COR-L47 (cell line): ENCODE results near the gene CNTLN.
"Not testable (repeated sequence)": the region's sequence is repeated elsewhere in the genome, so short reads cannot be mapped to it uniquely, and the experiment has no call there.

Source experiments
- DNase-seq: peaks from one replicate; lab custom pipeline; 2025; lab: John Stamatoyannopoulos, UW

CNTLN gene

DNA sequence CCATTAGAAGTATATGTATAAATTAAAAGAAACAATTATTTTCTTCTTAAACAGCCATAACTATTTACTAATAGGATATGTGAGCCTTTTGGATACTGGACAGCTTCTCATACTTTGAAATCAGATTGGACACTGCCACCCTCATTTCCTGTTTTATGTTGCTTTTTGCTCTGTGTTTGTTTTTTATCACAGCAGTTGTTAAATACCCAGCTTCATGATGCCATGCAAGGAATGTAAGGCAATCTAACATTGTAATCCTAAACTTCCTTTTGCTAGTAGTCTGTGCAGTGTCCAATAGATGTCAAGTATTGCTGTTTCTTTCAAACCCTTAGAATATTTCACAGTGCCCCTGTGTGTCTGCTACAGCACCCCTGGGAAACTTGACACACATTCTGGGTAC lies 56.2 kb downstream of the CNTLN start:
- DNase-seq, result no peak

DNA sequence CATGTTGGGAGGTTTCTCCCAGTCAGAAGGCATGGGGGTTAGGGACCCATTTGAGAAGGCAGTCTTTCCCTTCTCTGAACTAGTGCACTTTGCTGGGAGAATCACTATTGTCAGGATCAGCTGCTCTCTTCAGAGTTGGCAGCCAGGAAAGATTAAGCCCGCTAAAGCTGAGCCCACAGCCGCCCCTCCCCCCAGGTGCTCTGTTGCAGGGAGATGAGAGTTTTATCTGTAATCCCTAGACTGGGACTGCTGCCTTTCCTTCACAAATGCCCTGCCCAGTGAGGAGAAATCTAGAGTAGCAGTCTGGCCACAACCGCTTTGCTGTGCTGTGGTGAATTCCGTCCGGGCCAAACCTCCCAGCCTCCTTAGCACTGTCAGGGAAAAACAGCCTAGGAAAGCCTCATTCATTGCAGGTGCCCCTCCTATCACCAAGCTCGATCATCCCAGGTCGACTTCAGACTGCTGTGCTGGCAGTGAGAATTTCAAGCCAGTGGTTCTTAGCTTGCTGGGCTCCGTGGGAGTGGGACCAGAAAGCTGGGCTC lies 69.8 kb downstream of the CNTLN start:
- no peak for DNase-seq

DNA sequence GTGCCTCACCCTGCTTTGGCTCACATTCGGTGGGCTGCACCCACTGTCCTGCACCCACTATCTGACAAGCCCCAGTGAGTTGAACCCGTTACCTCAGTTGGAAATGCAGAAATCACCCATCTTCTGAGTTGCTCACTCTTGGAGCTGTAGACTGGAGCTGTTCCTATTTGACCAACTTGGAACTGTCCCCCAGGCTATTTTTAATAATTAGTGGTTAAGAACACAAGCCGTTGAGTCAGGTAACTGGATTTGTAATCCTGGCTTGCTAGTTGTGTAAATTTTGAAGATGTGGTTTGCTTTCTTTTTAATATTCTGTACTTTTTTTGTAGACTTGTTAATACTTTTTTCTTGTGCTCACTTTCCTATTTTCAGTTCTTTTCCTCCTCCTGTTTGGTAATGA lies 81.2 kb downstream of the CNTLN start:
- no peak for DNase-seq

DNA sequence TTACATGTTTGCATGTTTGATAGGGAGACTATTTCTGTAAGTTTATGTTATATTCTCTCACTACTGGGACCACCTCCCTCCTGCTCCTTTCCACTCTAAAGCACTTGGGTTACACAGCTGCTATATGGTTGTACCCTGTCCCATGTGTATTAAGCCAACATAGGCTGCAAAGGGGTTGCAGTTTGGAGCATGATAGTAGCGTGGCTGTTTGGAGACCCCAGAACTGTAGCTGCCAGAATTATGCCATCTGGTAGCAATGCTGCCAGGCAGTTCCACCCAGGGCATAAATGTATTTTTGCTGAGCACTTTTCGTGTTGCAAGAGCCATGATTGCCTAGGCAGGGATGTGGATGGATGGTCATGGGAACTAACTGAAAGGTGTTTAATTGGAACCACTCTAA lies 81.8 kb downstream of the CNTLN start:
- no peak for DNase-seq

DNA sequence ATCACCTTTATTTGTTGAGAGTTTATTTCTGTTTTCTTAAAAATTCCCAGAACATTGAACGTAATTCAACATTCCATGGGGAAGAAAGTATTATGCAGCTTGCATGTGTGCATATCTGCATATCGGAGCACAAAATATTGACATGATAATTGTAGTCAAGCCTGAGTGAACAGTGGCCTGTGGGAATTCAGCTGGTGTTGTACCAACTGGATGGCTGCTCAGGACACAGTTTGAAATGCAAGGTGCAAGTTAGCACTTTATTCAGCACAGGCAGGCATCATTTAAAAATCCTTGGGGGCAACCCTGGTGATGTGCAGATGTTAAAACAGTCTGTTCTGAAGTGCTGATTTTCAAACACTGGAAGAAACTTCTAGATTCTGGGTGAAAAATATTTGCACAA lies 82.4 kb downstream of the CNTLN start:
- DNase-seq, result no peak

DNA sequence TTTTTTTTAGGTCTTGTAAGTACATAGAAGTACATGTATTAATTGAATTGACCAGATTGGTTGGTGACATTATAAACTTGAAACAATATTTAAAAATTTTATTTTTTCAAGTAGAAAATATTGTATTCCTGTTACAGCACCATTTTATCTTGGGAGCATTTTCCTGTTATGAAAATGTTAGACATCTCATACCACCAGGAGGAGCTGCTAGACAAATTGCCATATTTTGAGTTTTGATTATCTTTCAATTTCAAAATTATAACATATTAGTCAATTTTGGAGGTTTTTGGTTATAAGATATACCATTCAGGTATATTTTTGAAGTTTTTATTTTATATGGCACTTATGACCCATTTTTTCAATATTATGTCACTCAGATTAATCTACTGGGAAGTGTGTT lies 84.4 kb downstream of the CNTLN start:
- no peak for DNase-seq

DNA sequence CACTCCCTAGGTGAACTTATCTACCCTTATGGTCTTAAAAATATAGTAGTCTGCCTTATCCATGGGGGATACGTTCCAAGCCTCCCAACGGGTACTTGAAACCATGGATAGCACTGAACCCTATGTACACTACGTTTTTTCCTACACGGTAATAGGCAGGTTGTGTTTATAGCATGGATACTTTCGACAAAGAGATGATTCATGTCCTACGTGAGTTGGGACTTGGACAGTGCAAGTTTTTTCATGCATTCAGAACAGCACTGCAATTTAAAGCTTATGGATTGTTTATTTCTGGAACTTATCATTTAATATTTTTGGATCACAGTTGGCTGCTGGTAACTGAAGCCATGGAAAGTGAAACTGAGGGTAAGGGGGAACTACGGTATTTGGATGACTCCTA lies 88.1 kb downstream of the CNTLN start:
- DNase-seq, result no peak

DNA sequence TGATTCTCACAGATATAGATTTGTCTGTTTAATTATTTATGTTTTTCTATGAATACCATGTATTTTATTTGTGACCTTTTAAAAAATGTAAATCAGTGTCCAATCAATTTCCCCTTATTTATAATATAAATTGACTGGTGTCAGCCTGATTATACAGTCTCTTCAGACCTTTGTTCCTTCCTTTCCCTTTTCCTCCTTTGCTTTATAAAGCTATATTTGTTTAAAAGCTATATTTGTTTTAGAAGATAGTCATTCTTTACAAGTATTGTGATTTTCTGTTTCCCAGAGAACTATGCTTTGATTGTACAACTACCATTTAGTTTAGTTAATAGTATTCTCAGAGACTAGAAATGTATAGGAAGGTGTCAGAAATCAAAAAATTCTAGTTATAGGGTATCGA lies 90.6 kb downstream of the CNTLN start:
- DNase-seq, result no peak

DNA sequence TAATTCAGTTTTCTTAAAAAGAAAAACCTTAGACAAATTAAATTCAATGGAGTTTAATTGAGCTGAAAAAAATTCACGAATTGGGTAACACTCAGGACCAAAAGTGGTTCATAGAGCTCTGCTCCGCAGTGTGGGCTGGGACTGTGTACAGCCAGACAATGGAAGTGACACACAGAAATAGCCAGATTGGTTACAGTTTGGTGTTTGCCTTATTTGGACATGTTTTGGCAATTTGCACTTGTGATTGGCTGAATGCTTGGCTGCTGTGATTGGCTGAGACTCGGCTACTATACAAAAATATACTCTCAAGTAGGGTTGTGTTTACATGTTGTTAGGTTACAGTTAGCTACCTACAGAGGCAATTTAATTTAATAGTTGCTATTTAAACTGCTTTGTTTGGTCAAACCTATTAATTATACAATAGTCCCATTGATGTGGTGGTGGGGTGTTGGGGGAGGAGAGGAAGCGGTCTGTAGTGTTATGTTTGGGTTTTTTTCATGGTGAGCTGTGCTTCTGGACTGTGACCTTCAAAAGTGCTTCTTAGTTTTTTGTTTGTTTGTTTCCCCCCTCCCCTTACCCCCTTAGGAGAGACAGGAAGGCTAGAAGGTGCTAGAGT lies 95.2 kb downstream of the CNTLN start:
- DNase-seq, result peak; percentile 33

DNA sequence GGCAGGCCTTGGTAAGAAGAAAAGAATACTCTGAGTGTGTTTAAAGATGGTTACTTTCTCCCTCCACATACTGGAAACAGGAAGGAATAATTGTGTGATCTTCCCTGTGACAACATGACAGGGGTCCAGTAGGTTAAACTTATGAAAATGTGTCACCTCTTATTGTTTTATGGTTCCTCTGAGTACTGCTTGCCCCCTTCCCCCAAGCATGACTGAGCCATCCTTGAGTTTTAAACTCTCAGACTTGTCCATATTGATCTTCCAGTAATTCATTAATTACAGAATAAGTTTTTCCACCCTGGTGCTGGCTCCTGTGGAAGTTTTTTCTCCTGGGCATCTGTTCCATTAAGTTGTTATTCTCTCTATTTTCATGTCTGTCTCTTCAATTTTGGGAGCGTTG lies 95.8 kb downstream of the CNTLN start:
- no peak for DNase-seq

DNA sequence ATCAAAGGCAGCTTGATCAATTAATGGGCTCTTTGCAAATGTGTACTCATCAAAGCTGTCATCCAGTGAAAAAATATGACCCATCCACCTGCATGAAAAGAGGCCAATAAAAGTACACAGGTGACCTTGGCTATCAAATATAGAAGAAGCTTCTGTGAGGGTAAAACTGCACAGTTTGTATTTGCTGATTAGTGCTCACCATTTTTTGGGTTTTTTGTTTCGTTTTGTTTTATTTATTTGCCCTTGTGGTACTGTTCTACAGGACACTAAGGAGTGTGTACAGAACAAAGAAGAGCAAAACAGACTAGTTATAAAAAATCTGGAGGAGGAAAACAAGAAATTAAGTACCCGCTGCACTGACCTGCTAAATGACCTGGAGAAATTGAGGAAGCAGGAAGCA lies 101.3 kb downstream of the CNTLN start:
- DNase-seq, result no peak

DNA sequence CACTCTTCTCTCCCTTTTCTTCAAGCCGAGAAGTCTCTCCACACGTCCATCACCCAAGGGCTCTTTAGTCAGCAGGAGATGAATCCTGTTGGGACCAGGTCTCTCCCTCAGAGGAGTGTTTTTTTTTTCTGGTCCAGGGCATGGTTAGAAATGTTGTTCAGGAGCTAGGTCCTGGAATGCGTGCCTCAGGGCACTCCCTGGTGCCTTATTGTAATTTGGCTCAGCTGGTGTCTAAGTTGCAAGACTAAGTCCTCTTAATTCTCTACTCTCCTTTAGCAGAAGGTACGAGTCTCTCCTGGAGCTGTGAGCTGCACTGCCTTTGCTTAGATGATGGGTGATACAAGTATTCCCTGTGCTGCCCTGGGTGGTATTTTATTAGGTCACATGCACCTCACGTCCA lies 111.9 kb downstream of the CNTLN start:
- DNase-seq, result no peak

DNA sequence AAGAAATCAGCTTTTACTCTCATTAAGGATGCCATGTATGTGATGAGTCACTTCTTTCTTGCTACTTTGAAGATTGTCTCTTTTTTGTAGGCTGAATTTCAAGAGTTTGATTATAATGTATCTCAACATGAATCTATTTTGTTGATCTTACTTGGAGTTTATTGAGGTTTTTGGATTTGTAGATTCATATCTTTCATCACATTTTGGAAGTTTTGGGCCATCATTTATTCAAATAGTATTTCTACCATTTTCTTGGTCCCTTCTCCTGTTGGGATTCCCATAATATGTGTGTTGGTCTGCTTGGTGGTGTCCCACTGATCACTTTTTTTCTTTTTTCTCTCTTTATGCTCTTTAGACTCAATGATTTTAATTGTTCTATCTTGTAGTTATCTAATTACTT lies 116.3 kb downstream of the CNTLN start:
- DNase-seq, result no peak

DNA sequence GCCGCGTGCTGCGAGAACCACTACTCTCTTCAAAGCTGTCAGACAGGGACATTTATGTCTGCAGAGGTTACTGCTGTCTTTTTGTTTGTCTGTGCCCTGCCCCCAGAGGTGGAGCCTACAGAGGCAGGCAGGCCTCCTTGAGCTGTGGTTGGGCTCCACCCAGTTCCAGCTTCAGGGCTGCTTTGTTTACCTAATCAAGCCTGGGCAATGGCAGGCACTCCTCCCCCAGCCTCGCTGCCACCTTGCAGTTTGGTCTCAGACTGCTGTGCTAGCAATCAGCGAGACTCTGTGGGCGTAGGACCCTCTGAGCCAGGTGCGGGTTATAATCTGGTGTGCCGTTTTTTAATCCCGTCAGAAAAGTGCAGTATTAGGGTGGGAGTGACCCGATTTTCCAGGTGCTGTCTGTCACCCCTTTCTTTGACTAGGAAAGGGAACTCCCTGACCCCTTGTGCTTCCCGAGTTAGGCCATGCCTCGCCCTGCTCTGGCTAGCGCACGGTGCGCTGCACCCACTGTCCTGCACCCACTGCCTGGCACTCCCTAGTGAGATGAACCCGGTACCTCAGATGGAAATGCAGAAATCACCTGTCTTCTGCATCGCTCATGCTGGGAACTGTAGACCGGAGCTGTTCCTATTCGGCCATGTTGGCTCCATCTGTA lies 133.8 kb downstream of the CNTLN start:
- peak; percentile 20 for DNase-seq

DNA sequence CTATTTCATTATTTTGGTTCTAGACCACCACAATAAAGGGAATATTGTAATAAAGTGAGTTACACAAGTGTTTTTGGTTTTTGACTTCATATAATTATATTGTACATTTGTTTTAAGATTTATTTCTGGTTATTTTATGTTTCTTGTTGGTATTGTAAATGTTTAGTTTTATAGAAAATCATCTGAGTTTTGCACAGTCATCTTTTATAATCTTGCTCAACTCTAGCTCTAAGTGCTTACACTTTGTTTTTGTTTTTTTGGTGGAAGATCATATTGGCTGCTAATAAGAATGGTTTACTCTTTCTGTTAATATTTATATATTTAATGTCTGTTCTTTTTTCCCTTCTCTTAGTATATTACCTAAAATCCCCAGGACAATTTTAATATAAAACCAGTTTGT lies 135.0 kb downstream of the CNTLN start:
- no peak for DNase-seq

DNA sequence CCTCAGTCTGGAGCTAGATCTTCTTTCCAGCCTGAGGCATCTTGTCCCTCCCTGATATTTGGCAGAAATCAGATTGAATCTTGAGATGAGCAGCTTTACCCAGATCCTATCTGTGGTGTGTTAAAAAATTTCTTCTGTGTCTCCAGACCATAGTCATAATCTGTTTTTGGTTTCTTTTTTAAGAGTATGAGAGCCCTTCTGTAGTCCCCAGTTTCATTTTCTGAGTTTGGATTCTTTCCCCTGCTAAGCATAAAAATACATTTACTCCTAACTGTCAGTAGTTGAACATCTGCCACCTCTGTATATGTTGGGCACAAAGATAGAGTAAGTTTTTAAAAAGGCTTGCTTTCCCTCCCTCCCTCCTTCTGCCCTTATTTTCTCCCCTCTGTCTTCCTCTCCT lies 137.7 kb downstream of the CNTLN start:
- no peak for DNase-seq

DNA sequence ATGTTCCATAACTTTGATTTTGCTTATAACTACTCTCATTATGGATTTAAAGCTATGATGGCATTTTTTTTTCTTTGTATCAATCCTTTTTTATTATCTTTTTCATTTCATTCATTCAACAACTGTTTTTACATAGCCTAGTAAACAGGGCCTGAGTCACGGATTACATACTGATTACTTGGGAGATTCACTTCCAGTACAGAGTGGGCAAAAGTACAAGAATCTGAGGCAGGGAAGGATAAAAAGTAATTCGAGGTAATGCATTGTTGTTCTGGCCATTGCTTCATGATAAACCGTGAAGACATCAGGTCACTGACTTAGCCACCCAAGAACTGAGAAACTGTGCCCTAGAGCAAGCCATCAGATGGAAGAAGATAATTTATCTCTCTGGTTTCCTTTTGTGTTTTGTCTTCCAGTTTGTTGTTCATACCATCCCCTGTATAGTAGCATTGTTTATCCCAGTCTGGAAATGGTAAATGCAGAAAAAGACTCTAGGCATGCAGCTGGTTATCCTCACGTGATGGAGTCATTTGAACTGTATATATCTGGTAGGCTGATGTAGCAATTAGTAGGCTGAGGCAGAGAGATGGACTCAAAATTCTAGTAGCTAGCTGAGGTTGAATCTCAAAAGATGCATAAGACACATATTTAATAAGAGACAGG lies 145.6 kb downstream of the CNTLN start:
- DNase-seq, result no peak

DNA sequence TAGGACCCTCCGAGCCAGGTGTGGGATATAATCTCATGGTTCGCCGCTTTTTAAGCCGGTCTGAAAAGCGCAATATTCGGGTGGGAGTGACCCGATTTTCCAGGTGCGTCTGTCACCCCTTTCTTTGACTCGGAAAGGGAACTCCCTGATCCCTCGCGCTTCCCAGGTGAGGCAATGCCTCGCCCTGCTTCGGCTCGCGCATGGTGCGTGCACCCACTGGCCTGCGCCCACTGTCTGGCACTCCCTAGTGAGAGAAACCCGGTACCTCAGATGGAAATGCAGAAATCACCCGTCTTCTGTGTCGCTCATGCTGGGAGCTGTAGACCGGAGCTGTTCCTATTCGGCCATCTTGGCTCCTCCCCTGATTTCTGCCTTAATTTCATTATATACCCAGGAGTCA lies 155.8 kb downstream of the CNTLN start:
- not testable (repeated sequence) for DNase-seq

DNA sequence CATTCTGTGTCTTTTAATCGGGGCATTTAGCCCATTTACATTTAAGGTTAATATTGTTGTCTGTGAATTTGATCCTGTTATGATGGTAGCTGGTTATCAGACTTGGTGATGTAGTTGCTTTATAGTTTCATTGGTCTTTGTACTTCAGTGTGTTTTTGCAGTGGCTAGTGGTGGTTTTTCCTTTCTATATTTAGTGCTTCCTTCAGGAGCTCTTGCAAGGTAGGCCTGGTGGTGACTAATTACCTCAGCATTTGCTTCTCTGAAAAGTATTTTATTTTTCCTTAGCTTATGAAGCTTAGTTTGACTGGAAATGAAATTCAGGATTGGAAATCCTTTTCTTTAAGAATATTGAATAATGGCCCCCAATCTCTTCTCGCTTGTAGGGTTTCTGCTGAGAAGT lies 156.9 kb downstream of the CNTLN start:
- no peak for DNase-seq

DNA sequence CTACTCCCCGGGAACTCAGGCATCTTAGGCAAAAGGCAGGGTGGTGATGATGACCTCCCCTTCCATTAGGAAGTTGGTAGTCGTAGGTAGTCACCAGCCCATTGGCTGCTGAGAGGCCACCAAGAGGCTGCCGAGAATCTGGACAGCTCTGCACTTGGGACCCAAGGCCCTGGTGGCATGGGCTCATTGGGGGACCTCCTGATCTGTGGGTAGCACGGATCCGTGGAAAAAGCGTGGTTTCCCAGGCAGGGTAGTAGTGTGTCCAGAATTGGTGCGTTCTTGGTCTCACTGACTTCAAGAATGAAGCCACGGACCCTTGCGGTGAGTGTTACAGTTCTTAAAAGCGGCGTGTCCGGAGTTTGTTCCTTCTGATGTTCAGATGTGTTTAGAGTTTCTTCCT lies 158.8 kb downstream of the CNTLN start:
- no peak for DNase-seq

DNA sequence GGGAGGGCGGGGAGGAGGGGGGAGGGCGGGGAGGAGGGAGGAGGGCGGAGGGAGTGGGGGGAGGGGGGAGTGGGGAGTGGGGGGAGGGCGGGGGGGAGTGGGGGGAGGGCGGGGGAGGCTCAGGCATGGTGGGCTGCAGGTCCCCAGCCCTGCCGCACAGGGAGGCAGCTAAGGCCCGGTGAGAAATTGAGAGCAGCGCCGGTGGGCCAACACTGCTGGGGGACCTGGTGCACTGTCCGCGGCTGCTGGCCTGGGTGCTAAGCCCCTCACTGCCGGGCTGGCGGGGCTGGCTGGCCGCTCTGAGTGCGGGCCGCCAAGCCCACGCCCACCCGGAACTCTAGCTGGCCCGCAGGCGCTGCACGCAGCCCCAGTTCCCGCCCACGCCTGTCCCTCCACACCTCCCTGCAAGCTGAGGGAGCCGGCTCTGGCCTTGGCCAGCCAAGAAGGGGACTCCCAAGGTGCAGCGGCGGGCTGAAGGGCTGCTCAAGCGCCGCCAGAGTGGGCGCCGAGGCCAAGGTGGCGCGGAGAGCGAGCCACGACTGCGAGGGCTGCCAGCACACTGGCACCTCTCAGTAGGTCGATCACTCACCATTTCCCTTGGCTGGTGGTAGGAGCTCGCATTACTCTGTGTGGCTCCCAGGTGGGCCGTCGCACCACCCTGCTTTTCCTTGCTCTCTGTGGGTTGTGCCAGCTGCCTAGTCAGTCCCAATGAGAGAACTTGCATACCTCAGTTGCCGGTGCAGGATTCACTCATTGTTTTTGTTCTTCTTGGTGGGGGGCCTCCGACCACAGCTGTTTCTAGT lies 160.2 kb downstream of the CNTLN start:
- no peak for DNase-seq

DNA sequence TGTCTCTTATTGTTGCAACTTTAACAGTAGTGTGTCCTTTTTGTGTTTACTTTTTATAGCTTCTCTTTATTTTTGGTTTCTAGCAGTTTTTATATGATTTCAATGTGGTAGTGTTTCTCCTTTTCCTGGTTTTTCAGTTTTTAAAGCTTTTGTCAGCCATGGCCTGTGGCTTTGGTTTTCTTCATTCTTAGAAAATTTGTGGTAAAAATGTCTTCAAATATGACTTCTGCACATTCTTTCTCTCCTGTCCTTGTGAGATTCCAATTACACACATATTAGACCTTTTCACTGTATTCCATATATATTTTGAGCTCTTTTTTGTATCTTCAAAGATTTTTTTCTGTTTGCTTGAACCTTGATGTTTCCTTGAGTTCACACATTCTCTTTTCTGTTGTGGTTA lies 180.5 kb downstream of the CNTLN start:
- DNase-seq, result no peak
